IgD-negative memory B cell (primary cell): Measurements from ENCODE around the gene SHKBP1. TPM values are rescaled to one million over a fixed set of nuclear protein-coding genes. Genes with fewer than 3 reads are reported as not detected.
"Not testable (repeated sequence)": the region's sequence is repeated elsewhere in the genome, so short reads cannot be mapped to it uniquely, and the experiment has no call there.

Experiments used
- H3K27ac Mint-ChIP-seq, 3 donors: one replicate each; pipeline ENCODE4 v1.8.0; 2020 to 2022; ENCODE audit warnings: mild to moderate bottlenecking in 3 of 3, mixed read lengths in 3 of 3, moderate library complexity in 1 of 3
- H3K27me3 Mint-ChIP-seq: one replicate; pipeline ENCODE4 v1.8.0; 2021; ENCODE audit warnings: mixed read lengths
- H3K36me3 Mint-ChIP-seq: one replicate; pipeline ENCODE4 v1.8.0; 2020; ENCODE audit warnings: mild to moderate bottlenecking, mixed read lengths
- H3K4me1 Mint-ChIP-seq, 3 donors: one replicate each; pipeline ENCODE4 v1.8.0; 2020 to 2022; ENCODE audit warnings: mixed read lengths in 3 of 3, mild to moderate bottlenecking in 1 of 3
- H3K4me3 Mint-ChIP-seq, 4 donors: one replicate each; pipeline ENCODE4 v1.8.0; 2020 to 2022; ENCODE audit warnings: mild to moderate bottlenecking in 4 of 4, mixed read lengths in 4 of 4, moderate library complexity in 3 of 4
- H3K9me3 Mint-ChIP-seq, 3 donors: one replicate each; pipeline ENCODE4 v1.8.0; 2020 to 2021; ENCODE audit warnings: mixed read lengths in 3 of 3, mild to moderate bottlenecking in 1 of 3
- polyA plus RNA-seq: library from polyadenylated mRNA; unstranded; fragments of 300-500 nt; fragmentation: Illumina TruSeq; gene quantifications from one replicate; pipeline ENCODE4 v1.2.3, GENCODE V29; 2021

Gene SHKBP1
- polyA plus RNA-seq, 1 donor from 2014 or later: 210 TPM

DNA sequence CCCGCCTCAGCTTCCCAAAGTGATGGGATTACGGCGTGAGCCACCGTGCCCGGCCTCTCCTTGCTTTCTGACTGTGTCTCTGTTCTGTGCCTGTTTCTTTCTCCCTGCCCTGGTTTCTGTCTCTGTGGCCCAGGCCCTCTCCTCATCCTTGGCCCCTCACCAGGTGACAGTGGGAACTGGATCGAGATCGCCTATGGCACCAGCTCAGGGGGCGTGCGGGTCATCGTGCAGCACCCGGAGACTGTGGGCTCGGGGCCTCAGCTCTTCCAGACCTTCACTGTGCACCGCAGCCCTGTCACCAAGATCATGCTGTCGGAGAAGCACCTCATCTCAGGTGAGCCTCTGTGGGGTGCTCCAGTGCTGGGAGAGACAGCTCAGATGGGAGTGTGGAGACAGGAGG is 9.9 kb downstream of the SHKBP1 start:
- peaks cover 12% of the 10 kb centered on the region for H3K36me3 Mint-ChIP-seq
- H3K27me3 Mint-ChIP-seq: no peaks in the 10 kb centered on the region
- H3K9me3 Mint-ChIP-seq: no peaks in the 10 kb centered on the region
- peaks cover 0 to 14% (median 14%) of the 10 kb centered on the region in 3 donors for H3K4me1 Mint-ChIP-seq
- H3K27ac Mint-ChIP-seq: peak overlapping the region in 1 of 3 donors; percentile 91
- H3K4me3 Mint-ChIP-seq: no peak overlapping the region

DNA sequence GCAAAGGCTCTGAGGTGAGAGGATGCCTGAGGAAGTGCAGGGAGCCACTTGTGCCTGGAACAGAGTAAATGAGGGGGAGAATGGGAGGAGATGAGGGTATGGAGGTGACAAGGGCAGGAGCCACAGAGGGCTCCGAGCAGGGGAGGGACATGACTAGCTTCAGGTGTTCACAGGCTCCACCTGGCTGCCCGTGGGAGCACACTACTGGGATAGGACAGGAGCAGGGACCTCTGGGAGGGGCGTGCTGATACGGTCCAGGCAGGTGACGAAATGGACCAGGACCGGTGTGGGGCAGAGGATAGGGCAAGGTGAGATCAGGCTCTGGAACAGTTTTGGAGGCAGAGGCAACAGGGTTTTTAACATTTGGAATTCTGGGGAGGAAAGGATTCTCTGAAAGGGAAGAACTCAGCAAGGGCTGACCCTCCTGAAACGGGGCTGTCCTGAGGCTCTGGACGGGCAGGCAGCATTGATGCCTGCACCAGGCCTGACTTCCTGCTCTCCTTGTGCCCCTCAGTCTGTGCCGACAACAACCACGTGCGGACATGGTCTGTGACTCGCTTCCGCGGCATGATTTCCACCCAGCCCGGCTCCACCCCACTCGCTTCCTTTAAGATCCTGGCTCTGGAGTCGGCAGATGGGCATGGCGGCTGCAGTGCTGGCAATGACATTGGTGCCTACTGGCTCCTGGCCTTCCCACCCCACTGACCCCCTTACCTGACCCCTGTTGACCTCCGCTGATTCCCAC is 11.6 kb downstream of the SHKBP1 start:
- Mint-ChIP-seq H3K27ac (peak overlapping the region in 2 of 3 donors; percentile 59 to 80), H3K4me3 (no peak overlapping the region), H3K4me1 (peaks cover 0 to 14% (median 11%) of the 10 kb centered on the region in 3 donors), H3K9me3 (no peaks in the 10 kb centered on the region), H3K27me3 (no peaks in the 10 kb centered on the region), H3K36me3 (peaks cover 9% of the 10 kb centered on the region)

DNA sequence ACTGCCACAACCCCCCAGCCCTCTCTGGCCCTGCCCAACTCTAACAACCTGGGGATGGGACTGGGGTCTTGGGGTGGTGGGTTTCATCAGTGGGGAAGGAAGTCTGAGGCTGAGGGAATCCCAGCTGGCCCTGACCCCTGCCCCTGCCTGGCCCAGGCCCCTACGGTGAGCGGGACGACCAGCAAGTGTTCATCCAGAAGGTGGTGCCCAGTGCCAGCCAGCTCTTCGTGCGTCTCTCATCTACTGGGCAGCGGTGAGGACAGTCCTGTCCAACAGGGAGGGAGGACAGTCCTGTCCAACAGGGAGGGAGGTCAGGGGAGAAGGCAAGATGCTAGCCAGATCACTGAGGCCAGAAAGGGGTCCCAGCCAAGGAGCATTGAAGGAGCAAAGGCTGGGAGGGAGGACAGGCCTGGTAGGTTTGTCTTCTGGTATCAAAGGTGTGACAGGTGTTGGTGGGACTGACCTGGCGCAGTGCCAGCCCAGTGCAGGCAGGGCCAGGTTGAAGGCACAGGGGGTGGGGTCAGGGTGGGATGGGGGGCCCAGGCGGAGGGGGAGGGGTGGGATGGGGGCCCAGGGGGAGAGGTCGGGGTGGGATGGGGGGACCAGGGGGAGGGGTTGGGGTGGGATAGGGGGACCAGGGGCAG is 12.4 kb downstream of the SHKBP1 start:
- no peaks in the 10 kb centered on the region for H3K9me3 Mint-ChIP-seq
- H3K4me1 Mint-ChIP-seq: peaks cover 0 to 12% (median 8%) of the 10 kb centered on the region in 3 donors
- H3K27me3 Mint-ChIP-seq: no peaks in the 10 kb centered on the region
- H3K36me3 Mint-ChIP-seq: peaks cover 9% of the 10 kb centered on the region
- no peak overlapping the region for H3K27ac Mint-ChIP-seq
- no peak overlapping the region for H3K4me3 Mint-ChIP-seq

DNA sequence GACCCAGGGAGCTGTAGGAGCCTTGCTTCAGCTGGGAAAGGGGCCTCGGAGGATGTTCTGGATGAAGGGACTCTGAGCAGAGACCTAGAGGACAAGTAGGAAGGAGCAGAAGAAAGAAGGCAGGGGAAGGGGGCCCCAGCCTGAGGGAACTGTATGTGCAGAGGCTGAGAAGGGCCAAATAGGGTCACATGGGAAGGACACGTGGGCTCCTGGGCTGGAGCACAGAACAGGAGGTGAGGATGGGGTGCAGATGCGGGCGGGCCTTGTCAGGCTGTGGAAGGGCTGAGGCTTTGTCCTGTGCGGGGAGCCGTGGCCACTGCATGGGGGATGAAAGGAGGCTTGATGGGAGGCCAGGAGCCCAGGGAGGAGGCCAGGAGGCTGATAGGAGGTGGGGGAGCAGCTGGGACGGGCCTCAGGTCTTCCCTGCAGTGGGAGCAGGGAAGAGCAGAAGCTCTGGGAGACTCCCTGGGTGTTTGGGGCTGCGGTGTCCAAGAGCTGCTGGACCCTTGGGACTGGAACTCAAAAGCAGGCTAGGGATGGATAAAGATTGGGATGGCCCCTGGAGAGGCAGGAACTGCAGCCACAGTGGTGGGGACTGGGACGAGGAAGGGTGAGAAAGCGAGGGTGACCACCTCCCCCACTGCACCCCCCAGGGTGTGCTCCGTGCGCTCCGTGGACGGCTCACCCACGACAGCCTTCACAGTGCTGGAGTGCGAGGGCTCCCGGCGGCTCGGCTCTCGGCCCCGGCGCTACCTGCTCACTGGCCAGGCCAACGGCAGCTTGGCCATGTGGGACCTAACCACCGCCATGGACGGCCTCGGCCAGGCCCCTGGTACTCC is 13.1 kb downstream of the SHKBP1 start:
- Mint-ChIP-seq H3K36me3 (peaks cover 9% of the 10 kb centered on the region), H3K27ac (no peak overlapping the region), H3K4me1 (peaks cover 0 to 6% (median 1%) of the 10 kb centered on the region in 3 donors), H3K27me3 (peaks cover 2% of the 10 kb centered on the region), H3K9me3 (peaks cover 0 to 1% (median 0%) of the 10 kb centered on the region in 3 donors), H3K4me3 (no peak overlapping the region)

DNA sequence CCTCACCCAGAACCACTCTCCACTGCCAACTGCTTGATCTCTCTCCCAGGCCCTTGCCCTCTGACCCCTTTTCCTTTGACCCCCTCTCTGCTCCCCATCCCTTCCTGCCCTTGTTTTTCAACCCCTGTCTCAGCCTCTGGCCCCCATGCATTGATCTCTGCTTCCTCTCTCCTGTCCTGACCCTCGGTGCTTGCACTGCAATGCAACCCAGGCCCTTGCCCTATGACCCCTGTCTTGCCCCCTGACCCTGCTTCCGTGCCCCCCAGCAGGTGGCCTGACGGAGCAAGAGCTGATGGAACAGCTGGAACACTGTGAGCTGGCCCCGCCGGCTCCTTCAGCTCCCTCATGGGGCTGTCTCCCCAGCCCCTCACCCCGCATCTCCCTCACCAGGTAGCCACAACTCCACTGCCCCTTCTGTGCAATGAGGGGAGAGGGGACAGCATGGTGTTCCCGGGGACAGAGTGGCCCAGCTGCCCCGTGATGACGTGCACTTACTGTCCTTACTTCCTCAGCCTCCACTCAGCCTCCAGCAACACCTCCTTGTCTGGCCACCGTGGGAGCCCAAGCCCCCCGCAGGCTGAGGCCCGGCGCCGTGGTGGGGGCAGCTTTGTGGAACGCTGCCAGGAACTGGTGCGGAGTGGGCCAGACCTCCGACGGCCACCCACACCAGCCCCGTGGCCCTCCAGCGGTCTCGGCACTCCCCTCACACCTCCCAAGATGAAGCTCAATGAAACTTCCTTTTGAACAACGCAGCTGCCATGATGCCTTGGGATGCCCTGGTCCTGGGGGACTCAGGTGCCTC is 14.0 kb downstream of the SHKBP1 start:
- no peak overlapping the region for H3K4me3 Mint-ChIP-seq

DNA sequence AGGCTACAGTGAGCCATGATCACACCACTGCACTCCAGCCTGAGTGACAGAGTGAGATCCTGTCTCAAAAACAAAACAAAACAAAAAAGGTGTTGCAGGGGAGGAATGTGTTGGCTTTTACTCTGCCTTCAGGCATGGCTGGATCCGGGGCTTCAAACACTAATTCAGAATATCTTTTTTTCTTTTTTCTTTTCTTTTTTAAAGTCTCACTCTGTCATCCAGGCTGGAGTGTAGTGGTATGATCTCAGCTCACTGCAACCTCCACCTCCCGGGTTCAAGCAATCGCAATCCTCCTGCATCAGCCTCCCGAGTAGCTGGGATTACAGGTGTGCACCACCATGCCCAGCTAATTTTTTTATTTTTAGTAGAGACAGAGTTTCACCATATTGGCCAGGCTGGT is 15.1 kb downstream of the SHKBP1 start:
- H3K9me3 Mint-ChIP-seq, H3K4me3 Mint-ChIP-seq, H3K36me3 Mint-ChIP-seq, H3K4me1 Mint-ChIP-seq, H3K27ac Mint-ChIP-seq, H3K27me3 Mint-ChIP-seq: not testable (repeated sequence)

More for the DNA sequence above, 14.0 kb downstream of the SHKBP1 start:
- peaks cover 0 to 1% (median 0%) of the 10 kb centered on the region in 3 donors for H3K9me3 Mint-ChIP-seq
- H3K27ac Mint-ChIP-seq: no peak overlapping the region
- H3K27me3 Mint-ChIP-seq: peaks cover 2% of the 10 kb centered on the region
- H3K36me3 Mint-ChIP-seq: peaks cover 9% of the 10 kb centered on the region
- peaks cover 0 to 6% (median 1%) of the 10 kb centered on the region in 3 donors for H3K4me1 Mint-ChIP-seq

DNA sequence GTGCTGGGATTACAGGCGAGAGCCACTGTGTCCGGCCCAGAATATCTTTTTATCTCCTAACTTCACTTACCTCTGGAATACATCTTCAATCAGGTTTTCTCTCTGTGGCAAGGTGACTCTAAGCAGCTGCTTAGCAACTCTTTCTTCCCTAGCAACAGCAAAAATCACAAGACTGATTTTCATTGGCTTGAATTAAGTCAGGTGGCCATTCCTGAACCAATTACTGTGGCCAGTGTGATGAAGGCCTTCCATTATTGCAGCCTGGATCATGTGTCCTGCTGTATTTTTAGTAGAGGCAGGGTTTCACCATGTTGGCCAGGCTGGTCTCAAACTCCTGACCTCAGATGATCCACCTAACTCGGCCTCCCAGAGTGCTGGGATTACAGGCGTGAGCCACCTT is 15.5 kb downstream of the SHKBP1 start:
- peaks cover 0 to 1% (median 1%) of the 10 kb centered on the region in 3 donors for H3K4me1 Mint-ChIP-seq
- no peak overlapping the region for H3K4me3 Mint-ChIP-seq
- H3K9me3 Mint-ChIP-seq: peaks cover 0 to 1% (median 0%) of the 10 kb centered on the region in 3 donors
- H3K27ac Mint-ChIP-seq: peak overlapping the region in 1 of 3 donors; percentile 61
- H3K27me3 Mint-ChIP-seq: peaks cover 7% of the 10 kb centered on the region
- peaks cover 6% of the 10 kb centered on the region for H3K36me3 Mint-ChIP-seq

DNA sequence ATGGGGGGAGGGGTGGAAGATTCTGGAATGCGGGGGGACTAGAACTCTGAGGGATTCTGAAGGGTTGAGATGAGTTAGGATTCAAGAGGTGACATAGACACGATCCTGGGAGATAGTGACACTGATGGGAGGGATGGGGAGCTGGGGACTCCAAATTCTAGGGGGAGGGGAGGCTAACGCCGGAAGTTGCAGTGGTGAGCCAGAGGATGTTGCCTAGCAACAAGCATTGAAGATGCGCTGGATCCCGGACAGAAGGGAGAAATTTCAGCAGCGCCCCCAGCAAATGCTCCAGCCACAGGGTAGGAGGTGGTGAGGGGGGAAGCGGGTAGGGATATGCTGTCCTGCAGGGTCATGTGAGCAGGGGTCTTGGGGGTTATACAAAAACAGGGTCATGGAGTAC is 17.6 kb downstream of the SHKBP1 start:
- H3K4me1 Mint-ChIP-seq: peaks cover 5 to 10% (median 7%) of the 10 kb centered on the region in 3 donors
- H3K27ac Mint-ChIP-seq: peak overlapping the region; percentile 16 to 67 (median 35)
- H3K9me3 Mint-ChIP-seq: peaks cover 0 to 1% (median 0%) of the 10 kb centered on the region in 3 donors
- peaks cover 1% of the 10 kb centered on the region for H3K36me3 Mint-ChIP-seq
- H3K27me3 Mint-ChIP-seq: peaks cover 23% of the 10 kb centered on the region
- peak overlapping the region in 2 of 4 donors; percentile 48 to 76 for H3K4me3 Mint-ChIP-seq

DNA sequence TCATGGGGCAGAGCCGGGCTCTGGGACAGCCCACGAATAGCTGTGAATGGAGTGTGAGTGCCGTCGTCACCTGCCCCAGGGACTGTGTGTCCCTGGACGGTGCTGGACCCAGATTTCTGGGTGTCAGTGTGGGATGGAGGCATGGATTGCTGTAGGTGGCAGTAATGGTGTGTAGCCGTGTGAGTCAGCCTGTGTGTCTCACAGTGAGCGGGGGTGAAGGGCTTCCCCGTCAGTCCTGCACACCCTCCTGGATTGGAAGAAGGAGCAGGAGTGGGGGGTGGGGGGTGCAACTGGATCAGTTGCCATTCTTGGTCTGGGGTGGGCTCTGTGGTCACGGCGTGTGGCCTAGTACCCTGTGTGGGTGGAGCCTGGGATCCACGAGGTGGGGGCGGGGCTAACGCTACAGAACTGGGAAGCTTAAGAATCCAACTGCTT is 18.0 kb downstream of the SHKBP1 start:
- peaks cover 1% of the 10 kb centered on the region for H3K36me3 Mint-ChIP-seq
- peaks cover 27% of the 10 kb centered on the region for H3K27me3 Mint-ChIP-seq
- H3K4me3 Mint-ChIP-seq: peak overlapping the region in 2 of 4 donors; percentile 48 to 76
- peaks cover 8 to 10% (median 9%) of the 10 kb centered on the region in 3 donors for H3K4me1 Mint-ChIP-seq
- peaks cover 0 to 1% (median 0%) of the 10 kb centered on the region in 3 donors for H3K9me3 Mint-ChIP-seq
- peak overlapping the region in 2 of 3 donors; percentile 59 to 67 for H3K27ac Mint-ChIP-seq

DNA sequence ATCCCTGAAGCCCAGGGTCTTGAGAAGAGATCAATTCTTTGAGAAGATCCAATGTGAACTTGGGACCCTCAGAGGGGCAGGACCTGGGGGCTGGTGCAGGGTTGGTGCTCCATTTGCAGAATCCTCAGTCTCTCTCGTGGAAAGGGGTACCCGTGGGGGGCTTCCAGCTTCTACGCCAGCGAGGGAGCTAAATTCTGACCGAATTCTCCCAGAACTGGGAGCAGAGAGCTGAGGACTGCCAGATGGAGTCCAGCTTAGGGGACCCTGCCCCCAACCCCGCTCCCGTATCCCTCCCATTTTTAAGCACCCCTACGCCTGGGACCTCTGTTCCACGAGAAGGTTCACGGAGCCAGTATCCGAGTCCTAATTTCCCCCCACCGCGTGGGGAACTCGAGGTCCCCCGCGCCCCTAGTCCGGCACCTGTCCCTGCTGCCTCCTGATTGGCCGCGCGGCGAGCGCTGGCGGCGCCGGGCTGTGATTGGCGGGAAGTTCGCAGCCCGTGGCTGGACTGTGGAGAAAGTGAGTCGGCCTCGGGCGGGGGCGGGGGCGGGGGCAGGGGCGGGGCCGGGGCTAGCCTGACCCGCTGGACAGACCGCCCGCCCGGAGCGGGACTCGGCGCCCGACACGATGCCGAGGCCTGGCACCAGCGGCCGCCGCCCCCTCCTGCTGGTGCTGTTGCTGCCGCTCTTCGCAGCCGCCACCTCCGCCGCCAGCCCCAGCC is 20.1 kb downstream of the SHKBP1 start:
- peaks cover 1% of the 10 kb centered on the region for H3K36me3 Mint-ChIP-seq
- H3K4me1 Mint-ChIP-seq: peaks cover 10 to 19% (median 13%) of the 10 kb centered on the region in 3 donors
- H3K27me3 Mint-ChIP-seq: peaks cover 38% of the 10 kb centered on the region
- no peak overlapping the region for H3K27ac Mint-ChIP-seq
- H3K4me3 Mint-ChIP-seq: peak overlapping the region in 1 of 4 donors; percentile 65
- peaks cover 0 to 1% (median 0%) of the 10 kb centered on the region in 3 donors for H3K9me3 Mint-ChIP-seq

DNA sequence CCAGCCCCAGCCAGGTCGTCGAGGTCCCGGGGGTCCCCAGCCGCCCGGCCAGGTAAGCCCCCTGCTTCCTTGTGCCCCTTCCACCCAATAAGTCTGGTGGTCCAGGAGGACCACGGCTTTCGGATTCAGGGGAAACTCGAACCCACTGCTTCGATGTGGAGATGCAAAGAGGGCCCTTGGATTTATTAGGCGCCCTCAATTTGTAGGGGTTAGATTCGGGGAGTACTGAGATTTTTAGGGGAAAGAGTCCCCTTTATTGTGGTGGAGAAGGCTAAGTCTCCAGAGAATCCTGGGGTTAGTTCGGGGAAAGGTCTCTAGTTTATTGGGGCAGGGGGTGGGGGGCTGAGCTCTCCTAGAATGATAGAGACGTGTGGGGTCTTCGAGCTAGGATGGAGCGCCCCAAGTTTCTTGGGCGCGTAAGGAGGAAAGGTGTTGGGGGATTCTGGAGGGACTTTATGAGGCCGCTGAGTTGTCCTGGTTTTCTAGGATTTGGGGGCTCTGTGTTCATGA is 20.7 kb downstream of the SHKBP1 start:
- Mint-ChIP-seq H3K27me3 (peaks cover 40% of the 10 kb centered on the region), H3K4me3 (peak overlapping the region; percentile 38 to 87 (median 48)), H3K4me1 (peaks cover 10 to 20% (median 13%) of the 10 kb centered on the region in 3 donors)

DNA sequence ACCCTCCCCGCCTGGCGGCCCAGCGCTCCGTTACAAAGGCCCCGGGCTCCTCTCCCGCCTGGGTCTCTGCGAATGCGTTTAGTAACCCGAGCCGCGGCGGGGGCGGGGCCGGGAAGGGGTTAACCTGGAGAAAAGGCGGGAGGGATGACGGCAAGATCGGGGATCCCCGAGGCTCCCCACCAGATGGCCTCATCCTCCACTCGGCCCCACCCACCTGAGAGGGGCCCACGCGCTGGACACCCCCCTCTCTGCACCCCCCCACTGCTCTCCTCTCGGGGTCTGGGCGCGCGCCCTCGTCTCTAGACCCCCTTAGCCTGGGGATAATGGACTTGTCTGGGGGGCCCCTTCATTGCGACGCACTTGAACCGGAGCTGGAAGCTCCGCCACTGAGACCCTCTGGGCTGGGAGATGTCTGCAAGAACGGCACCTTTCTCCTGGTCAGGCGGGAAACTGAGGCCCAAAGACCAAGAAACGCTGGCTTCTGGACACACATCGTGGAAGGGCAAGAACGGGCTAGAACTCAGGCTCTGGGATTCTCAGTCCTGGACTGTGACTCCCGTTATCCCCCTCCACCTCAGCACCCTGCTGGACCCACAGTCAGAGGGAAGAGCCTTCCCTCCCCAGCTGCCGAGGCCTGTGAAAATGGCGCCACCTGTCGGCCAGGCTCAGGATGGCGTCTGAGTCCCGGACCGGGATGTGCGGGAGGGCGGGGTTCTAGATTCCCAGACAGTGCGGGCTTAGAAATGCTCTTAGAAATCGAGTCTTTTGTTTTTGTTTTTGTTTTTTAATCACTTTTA is 21.6 kb downstream of the SHKBP1 start:
- H3K4me1 Mint-ChIP-seq: peaks cover 10 to 23% (median 16%) of the 10 kb centered on the region in 3 donors
- H3K36me3 Mint-ChIP-seq: no peaks in the 10 kb centered on the region
- peaks cover 42% of the 10 kb centered on the region for H3K27me3 Mint-ChIP-seq
- H3K4me3 Mint-ChIP-seq: peak overlapping the region in 3 of 4 donors; percentile 28 to 57 (median 45)
- H3K27ac Mint-ChIP-seq: peak overlapping the region in 2 of 3 donors; percentile 23 to 67
- peaks cover 0 to 1% (median 0%) of the 10 kb centered on the region in 3 donors for H3K9me3 Mint-ChIP-seq

More for the DNA sequence above, 20.7 kb downstream of the SHKBP1 start:
- Mint-ChIP-seq H3K36me3 (peaks cover 1% of the 10 kb centered on the region), H3K9me3 (peaks cover 0 to 1% (median 0%) of the 10 kb centered on the region in 3 donors), H3K27ac (peak overlapping the region; percentile 39 to 72 (median 52))
